KG1 (cell line): Measurements from ENCODE around the gene TNFAIP2.
"Not testable (repeated sequence)": the region's sequence is repeated elsewhere in the genome, so short reads cannot be mapped to it uniquely, and the experiment has no call there.

Experiments
- DNase-seq: peaks from one replicate; lab custom pipeline; 2025; lab: John Stamatoyannopoulos, UW

TNFAIP2 gene

DNA sequence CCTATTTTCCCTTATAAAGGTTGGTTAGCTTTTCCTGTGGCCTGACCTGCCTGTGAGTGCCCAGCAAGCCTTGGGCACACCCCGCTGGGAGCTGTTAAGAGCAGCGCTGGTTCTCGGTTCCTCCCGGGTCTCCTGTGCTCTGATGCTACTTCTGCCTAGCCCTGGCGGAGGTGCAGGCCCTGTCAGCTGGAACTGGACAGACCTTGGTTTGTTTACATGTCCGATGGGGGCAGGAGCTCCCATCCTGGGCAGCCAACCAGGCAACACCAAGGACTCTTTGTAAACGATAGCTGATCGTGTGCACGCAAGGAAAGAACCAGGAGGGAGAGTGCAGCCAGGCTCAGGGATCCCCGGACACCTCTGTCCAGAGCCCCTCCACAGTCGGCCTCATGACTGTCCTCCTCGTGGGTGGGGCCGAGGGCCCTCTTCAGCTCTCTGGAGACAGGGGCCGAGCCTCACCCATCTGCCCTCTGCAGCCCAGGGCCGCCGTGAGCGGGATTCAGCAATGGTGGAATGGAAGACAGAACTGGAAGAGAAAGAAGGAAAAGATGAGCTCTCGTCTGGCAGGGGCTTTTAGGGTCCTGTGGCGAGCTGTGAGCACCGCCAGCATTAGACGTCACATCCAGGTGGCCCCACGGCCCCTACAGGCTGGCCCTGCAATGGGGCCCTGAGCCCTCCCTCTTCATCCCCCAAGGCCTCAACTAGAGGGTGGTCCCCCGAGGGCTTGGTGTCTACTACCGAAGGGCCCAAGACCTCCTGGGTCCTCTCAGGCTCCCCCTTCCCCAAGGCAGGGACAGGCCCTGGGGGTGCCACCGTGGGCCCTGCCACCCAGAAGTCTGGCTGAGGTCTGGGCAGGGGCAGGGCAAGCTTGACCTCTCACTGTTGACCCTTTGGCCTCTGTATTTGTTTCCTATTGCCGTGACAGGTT, 12.3 kb downstream of the TNFAIP2 start:
- DNase-seq, result no peak

DNA sequence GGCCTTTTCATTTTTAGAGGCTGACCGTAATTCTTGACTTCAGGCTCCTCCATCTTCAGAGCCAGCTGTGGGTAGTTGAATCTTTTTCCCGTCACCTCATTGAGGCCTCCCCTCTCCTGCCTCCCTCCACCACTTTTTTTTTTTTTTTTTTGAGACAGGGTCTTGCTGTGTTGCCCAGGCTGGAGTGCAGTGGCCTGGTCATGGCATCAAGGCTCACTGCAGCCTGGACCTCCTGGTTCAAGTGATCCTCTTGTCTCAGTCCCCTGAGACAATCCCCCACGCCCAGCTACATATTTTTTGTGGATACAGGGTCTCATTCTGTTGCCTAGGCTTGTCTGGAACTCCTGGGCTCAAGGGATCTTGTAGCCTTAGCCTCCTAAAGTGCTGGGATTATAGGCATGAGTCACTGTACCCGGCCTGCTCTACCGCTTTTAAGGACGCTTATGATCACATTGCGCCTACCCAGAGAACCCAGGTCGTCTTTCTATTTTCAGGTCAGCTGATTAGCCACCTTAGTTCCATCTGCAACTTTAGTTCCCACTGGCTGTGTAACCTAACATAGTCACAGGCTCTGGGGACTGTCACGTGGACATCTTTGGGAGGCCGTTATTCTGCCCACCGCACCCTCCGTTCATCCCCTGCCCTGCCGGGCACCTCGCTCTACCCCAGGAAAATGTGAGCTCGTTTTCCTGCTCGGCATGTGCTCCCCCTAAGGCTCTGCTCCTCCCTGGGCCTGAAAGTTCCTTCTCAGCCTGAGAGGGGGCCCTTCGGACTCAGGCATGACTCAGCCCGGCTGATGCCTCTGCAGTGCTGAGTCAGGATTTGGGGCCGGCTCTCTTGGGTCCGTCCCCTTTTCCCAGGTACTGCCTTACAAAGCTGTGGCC, 13.4 kb downstream of the TNFAIP2 start:
- no peak for DNase-seq

DNA sequence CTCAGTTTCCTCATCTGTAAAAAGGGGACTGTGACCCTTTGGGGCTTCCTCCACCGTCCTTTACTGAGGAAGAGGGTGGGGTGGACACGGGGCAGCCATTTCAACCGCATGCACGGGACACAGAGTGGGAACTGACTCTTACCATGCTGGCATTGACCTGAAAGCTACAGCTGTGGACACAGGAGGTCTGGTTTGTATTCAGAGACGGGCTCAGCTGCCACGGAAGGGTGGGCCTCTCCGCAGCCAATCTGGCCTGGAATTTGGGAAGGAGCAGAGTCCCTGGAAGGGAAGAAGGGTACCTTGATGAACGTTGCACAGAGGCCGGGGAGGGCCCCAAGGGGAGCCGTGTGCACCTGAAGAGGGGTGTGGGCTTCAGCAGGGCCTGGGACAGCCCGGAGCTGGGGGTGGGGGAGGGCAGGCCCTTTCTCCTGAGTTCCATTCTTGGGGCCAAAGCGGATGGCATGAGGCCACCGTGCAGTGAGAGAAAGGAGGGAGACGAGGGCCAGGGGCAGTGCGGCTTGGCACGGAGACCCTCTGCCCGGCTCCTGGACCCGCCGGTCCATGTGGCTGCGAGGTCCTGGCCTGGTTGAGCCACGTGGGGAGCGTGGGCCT, 14.5 kb downstream of the TNFAIP2 start:
- DNase-seq, result no peak

DNA sequence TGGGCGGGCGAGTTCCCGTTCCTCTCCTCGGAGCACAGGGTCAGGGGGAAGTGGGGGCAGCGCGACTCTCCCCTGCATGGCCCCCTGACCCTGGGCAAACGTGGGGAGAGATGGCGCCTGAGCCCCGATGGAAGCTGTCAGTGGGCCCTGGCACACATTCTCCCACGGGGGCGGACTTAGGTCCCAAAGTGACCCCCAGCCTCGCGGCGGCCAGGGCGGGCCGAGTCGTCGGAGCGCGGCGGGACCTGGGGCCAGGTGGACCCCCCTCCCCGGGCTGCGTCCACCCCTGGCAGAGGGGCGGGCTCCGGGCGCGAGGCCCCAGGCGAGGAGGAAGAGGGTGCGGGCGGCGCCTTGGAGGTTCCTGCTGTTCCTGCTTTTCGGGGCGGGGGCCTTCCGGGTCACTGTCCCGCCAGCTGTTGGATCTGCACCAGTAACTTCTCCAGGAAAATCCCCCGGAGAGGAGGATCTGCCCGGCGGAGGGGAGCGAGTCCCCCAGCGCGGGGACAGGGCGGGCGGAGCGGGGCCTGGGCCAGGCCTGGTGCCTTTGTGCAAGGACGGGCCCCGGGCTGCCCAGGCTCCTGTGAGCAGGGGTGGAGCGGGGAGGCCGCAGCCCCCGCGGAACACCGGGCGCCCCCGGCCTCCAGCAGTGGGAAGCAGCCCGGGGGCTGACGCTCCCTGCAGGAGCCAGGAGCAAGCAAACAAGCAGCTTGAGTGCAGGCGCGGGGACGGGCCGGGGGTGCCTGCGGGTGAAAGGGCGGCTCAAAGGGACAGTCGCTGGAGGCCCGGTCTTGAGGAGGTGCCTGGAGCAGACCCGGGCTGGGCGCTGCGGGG, 15.3 kb downstream of the TNFAIP2 start:
- DNase-seq, result no peak

DNA sequence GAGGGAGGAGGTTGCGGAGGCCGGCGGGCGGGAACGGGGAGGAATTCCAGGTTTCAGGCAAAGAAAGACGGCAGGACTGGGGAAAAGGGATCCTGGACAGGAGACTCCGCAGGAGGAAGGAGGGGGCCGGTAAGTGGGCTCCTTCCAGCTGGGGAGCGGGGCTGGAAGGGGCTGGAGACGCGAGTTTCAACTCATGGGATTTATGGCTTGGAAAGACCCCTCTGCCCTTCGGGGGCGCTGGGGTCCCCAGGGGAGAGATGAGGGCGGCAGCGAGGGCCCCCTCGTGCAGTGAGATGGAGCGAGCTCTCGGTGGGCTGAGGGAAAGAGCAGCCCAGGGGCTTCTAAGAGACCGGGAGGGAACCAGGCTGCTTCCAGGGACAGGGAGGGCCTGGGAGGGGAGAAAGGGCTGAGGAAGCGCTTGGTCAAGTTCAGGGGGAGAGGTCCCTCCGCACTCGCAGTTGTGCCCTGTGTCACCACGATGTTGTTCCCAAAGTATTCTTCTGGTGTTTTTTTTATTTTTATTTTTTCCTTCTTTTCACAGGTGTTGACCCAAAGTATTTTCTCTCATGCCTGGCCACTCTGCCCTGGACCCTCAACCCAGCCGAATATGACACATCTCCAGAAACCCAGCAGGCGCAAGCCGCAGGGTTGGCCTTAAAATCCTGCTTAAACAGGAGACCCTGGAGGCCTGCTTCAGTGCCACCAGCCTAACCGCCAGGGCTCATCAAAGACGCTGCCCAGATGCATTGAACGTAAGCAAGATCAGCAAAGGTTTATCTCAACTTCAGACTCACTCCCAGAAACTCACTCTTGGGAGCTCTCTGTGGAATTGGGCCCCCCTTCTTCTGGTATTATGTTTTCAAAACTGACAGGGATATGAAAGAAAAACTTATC, 16.1 kb downstream of the TNFAIP2 start:
- DNase-seq, result no peak

DNA sequence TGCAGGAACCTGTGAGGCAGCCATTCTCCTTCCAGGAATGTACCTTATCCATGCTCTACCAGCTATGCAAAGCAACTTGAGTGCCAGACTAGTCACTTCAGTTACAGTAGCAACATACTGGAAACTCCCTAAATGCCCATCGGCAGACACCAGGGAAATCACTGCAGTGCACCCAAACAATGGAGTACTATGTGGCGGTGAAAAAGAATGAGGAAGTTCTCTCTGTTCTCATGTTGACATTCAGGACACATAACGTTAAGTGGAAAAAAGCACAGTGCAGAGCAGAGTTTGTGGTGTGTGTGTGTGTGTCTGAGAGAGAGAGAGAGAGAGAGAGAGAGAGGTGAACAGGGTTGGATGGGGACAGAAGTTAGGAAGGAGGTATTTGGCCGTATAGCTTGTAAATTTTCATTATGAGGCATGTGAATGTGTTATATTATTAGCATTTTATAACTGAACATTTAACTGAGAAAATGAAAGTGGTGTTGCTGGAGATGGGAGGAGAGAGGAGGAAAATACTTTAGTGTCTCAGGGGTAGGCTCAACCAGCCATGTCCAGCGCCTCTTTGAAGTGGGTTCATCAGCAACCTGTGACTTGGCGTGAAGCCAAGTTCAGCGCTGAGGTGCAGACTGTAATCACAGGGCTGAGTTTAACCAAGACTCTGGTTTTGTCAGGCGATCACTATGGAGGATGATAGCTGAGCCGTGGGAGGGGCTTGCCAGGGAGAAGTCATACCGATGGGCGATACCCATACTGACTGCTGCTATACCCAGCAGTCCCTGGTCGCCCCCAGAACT, 17.3 kb downstream of the TNFAIP2 start:
- no peak for DNase-seq

DNA sequence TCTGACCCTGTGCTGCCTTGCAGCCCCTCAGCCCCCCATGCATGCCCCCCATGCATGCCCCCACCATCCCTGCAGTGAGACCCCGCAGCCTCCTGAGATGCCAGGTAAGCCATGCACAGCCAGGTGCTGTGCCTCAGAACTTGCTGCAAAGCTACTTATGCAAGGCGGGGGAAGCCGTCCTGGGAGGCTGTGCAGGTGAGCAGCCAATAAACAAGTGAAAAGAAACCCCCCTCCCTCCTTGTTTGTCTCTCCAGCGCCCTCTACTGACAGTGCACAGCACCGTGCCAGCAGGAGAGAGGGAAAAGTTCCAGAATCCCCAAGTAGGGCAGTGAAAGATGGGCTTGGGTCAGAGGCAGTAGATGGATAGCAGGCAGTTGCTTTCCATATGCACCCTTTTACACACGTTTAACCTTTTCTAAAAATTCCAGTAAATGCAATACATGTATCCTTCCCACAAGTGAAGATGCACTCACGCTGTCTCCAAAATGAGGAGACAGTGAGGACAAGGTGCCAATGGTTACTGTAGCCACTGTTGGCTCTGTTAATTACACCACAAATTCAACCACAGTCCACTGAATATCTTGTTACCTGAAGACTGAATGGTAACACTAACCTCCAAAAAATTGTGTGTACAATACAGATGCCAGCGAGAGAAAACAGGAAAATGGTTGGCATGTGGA, 18.0 kb downstream of the TNFAIP2 start:
- peak; percentile 9 for DNase-seq

DNA sequence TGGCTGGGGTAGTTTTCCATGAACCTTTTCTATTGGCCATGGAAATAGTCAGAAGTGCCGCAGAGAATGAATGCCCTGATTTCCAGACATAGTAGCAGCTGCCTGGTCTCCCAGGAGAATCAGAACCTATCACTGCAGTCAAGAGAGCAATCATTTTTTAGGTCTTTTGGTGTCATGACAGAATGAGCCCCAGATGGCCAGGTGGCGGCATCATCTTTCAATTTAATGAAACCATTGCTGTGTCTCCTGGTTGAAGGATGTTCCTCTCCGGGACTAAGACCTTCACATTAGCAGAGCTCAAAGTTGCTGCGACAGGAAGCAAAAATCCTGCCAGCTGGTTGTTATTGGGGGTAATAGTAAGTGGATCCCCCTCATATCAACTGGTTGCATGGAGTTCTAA, 18.8 kb downstream of the TNFAIP2 start:
- DNase-seq, result no peak

DNA sequence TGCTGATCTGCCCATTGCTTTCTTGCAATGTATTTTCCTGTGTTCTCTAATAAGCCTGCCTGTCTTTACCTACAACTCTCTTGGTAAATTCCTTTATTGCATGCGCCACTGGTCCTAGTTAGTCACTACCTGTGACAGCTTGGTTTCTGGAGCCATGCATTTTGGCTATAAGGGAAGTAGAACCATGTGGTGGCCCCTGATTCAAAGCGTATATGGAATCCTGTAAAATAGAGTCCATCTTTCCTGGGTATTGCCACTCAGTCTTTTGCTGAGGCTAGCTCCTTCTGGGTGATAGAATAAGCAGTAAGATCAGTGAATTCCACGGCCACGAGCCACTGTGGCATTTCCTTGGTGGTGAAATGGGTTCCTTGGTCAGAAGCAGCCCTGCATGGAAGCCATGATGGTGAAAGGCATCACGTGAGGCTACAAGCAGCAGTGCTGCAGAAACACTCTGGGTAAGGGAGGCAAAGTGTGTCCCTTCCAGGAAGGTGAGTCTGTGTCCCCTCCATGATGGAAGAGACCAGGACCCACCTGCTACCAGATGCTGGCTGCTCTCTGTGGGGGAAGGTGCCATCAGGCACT, 19.6 kb downstream of the TNFAIP2 start:
- no peak for DNase-seq

DNA sequence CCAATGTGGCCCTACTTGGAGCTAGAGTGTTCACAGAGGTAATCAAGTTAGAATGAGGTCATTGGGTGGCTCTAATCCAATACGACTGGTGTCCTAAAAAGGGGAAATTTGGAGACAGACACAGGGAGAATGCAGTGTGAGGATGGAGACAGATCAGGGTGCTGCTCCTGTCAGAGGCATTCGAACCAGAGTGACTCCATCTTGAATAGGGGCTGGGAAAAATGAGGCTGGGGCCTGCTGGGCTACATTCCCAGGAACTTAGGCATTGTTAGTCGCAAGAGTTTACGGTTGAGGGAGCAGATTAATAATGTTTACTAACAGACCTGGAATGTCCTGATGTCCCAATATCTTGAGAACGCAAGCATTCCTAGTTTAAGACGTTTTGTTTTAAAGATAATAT, 20.2 kb downstream of the TNFAIP2 start:
- DNase-seq, result no peak

DNA sequence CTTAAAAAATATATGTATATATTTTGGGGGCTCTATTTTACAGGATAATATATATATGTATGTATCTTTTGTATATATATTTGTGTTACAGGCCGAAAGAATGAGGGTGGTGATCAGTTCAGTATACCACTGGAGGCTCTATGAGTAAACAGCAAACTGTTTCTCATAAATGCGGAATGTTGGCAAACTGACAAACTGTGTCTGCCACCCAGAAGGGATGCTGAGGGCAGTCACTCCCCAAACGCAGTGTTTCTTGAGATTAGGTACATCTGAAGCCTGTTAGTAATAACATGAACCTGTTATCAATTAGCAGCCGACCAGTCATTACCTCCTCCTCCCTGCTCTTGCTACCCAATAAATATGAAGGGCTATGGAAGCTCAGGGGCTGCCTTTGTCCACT, 20.8 kb downstream of the TNFAIP2 start:
- DNase-seq, result no peak

DNA sequence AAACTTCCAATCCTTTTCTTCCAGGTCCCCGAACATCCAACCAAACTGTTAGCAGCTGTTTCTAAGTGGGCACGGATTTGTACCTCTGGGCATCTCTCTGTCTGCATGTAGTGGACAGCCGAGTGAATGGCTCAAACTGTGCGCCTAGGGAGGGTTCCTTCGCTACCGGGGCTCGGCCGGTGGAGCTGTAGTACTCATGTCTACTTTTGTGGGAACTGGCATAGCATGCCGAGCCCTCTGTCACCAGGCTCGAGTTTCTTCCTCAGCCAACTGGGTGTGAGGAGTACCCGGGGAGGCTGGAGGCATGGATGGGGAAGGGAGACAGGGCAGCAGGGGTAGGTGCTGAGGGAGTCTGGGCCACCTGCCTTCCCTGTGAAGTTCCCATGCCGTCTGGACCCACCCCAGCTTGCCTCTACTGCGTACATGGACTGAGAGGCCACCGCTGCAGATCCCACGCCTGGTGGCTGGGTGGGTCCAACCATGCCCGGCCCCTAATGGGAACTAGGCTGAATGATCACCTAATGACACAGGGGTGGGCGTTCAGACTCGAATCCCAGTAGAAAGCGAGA, 23.0 kb downstream of the TNFAIP2 start:
- no peak for DNase-seq

DNA sequence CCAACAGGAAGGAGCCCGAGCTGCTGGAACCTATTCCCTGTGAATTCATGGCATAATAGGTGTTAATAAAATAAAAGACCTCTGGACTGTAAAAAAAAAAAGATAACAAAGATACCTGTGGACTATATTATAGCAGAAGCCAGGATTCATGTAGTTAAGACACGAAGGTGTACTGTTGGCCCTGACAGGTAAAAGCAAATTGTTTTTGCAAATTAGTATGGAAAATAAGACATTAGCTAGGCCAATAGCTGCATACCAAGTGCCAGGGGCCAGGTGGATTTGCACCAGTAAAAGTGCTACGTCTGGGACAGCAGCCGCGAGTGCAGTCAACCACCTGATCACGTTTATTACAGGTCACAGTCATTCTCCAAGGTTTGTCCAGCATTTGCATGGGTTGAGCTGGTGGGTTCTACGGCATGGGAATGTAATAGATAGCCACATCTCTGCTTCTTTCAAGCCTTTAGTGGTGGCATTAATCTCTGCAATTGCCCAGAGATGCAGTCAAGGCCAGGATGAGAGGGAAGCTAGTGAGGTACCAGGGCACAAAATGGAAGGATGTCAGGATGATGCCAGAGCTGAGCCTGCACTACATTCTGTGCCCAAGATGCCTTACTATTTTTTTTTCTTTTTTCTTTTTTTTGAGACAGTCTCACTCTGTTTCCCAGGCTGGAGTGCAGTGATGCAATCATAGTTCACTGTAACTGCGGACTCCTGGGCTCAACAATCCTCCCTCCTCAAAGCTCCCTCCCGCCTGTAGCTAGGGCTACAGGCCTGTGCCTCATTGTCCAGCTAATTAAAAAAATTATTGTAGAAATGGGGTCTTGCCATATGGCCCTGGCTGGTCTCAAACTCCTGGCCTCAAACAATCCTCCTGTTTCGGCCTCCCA, 26.3 kb downstream of the TNFAIP2 start:
- no peak for DNase-seq

DNA sequence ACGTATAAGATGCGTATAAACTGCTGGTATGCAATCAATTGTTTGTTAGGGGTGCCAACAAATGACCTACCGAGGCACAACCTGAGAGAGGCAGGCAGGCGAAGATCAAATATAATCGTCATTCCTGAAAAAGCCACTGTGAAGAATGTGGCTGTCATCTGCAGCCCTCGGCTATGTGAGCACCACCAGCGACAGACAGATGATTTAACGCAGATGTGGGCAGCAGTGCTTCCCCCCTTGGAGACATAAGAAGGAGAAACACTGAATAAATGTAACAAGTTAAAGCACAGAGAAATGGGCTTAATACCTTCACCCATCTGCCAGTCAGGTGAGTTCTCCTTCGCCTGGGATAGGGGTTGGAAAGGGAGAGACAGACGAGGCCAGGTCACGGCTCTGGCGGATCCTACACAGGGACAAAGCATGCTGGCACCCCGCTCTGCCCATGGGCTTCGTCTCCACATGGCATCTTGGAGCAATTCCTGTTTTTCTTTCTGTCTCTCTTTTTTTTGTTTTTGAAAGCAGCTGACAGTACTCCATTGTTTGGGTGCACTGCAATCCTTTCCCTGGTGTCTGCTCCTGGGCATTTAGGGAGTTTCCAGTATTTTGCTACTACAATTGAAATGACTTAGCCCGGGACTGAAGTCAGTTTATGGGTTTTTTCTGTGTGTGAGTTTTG, 28.1 kb downstream of the TNFAIP2 start:
- no peak for DNase-seq

DNA sequence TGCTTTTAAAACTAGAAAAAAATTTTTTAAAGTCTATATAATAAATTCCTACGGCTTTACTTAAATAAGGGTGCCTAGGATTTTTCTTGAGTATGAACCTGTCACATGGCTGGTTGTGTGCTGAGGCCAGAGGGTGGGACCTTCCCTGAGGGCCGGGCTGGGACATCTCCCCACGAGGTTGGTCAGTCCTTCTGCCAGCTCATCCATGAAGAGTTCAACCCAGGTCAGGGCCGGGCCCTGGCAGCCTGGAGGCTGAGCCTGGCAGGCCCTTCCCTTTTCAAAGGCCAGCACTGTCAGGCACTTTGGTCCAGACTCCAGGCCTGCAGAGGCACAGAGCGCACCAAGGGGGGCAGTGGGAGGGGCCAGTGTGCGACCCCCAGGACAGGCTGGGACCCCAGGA, 31.7 kb downstream of the TNFAIP2 start:
- no peak for DNase-seq

DNA sequence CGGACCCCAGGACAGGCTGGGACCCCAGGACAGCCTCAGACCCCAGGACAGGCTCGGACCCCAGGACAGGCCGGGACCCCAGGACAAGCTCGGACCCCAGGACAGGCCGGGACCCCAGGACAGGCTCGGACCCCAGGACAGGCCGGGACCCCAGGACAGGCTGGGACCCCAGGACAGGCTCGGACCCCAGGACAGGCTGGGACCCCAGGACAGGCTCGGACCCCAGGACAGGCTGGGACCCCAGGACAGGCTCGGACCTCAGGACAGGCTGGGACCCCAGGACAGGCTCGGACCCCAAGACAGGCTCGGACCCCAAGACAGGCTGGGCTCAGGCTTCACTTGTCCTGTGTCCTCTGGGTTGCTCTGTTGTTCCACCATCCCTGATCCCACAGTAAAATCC, 32.2 kb downstream of the TNFAIP2 start:
- not testable (repeated sequence) for DNase-seq
